ENCODE measurements around the gene SPIRE1. TPM values are rescaled to one million over a fixed set of nuclear protein-coding genes. Genes with fewer than 3 reads are reported as not detected.

SPIRE1 gene
- total RNA-seq, 1 experiment from 2014 or later, result 26.1 TPM

GRCh38 chr18:12455496-12455895 lies 202.4 kb downstream of the SPIRE1 start:
- H4K20me1 ChIP-seq (ENCODE audit: insufficient read depth), result no peaks in the 10 kb centered on the region
- DNase-seq, result no peak
- ChIA-PET POLR2A (ENCODE audit: unreplicated experiment) (no interaction called here), CTCF (no interaction called here)
- intact Hi-C loops (cut with micrococcal nuclease; ENCODE audit: unreplicated experiment), result no loop called here
- H3K4me1 ChIP-seq (replicated peaks; ENCODE audit: insufficient read depth), result peaks cover 15% of the 10 kb centered on the region
- no peak overlapping the region for H3K4me2 ChIP-seq
- no peaks in the 10 kb centered on the region for H3K36me3 ChIP-seq (ENCODE audit: low read depth)
- H3K79me2 ChIP-seq (ENCODE audit: low read depth), result no peaks in the 10 kb centered on the region
- no peaks in the 10 kb centered on the region for H3K9me3 ChIP-seq (ENCODE audit: insufficient read depth, low read depth)
- no peaks in the 10 kb centered on the region for H3K27me3 ChIP-seq (ENCODE audit: insufficient read depth, low read depth)
- no peak overlapping the region for H3K27ac ChIP-seq
- no peaks in the 10 kb centered on the region for H3K9me2 ChIP-seq (ENCODE audit: insufficient read depth)
- TF ChIP-seq, protein P1, sequence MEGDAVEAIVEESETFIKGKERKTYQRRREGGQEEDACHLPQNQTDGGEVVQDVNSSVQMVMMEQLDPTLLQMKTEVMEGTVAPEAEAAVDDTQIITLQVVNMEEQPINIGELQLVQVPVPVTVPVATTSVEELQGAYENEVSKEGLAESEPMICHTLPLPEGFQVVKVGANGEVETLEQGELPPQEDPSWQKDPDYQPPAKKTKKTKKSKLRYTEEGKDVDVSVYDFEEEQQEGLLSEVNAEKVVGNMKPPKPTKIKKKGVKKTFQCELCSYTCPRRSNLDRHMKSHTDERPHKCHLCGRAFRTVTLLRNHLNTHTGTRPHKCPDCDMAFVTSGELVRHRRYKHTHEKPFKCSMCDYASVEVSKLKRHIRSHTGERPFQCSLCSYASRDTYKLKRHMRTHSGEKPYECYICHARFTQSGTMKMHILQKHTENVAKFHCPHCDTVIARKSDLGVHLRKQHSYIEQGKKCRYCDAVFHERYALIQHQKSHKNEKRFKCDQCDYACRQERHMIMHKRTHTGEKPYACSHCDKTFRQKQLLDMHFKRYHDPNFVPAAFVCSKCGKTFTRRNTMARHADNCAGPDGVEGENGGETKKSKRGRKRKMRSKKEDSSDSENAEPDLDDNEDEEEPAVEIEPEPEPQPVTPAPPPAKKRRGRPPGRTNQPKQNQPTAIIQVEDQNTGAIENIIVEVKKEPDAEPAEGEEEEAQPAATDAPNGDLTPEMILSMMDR (conservative IDR thresholded peaks at IDR 0.05), result no peak
- TF ChIP-seq EZH2 (IDR thresholded peaks at IDR 0.05; ENCODE audit: low read depth), result no peak
- H3K4me3 ChIP-seq, result no peak overlapping the region
- BruUV-seq (replicated peaks), result no TSS peak
- peaks cover 3% of the 10 kb centered on the region; the same call in 1 of the 2 replicates for H3F3A ChIP-seq (ENCODE audit: insufficient read depth, low read depth)
- H2AFZ ChIP-seq, result no peak overlapping the region

GRCh38 chr18:12452784-12453183 lies 205.1 kb downstream of the SPIRE1 start:
- Histone ChIP-seq H3K27me3 (ENCODE audit: insufficient read depth, low read depth) (no peaks in the 10 kb centered on the region), H3K4me1 (replicated peaks; ENCODE audit: insufficient read depth) (peaks cover 15% of the 10 kb centered on the region), H3K27ac (no peak overlapping the region), H3K4me3 (no peak overlapping the region), H3K9me2 (ENCODE audit: insufficient read depth) (no peaks in the 10 kb centered on the region), H2AFZ (no peak overlapping the region), H3K4me2 (peak overlapping the region; percentile 22), H3K36me3 (ENCODE audit: low read depth) (no peaks in the 10 kb centered on the region), H3K9me3 (ENCODE audit: insufficient read depth, low read depth) (no peaks in the 10 kb centered on the region), H3F3A (ENCODE audit: insufficient read depth, low read depth) (peaks cover 3% of the 10 kb centered on the region; the same call in 1 of the 2 replicates), H4K20me1 (ENCODE audit: insufficient read depth) (no peaks in the 10 kb centered on the region), H3K79me2 (ENCODE audit: low read depth) (no peaks in the 10 kb centered on the region)
- ChIA-PET CTCF (interaction anchor here (0.7 kb wide), 1 partner anchor 50 kb away, joined by 9 read pairs; no protein-coding TSS in a partner anchor), POLR2A (ENCODE audit: unreplicated experiment) (interaction anchor here (0.6 to 0.7 kb wide), 2 partner anchors 64 to 248 kb away, joined by 10 to 14 read pairs; no protein-coding TSS in a partner anchor)
- BruUV-seq (replicated peaks), result no TSS peak
- TF ChIP-seq, protein P1 (conservative IDR thresholded peaks at IDR 0.05), result no peak
- no peak for TF ChIP-seq EZH2 (IDR thresholded peaks at IDR 0.05; ENCODE audit: low read depth)
- intact Hi-C loops (cut with micrococcal nuclease; ENCODE audit: unreplicated experiment), result no loop called here
- peak in 1 of 2 experiments; percentile 82 for DNase-seq

- Histone ChIP-seq H3K27ac (no peak overlapping the region), H3K4me2 (no peak overlapping the region), H3K4me3 (no peak overlapping the region), H3K9me2 (ENCODE audit: insufficient read depth) (no peaks in the 10 kb centered on the region), H3K79me2 (ENCODE audit: low read depth) (no peaks in the 10 kb centered on the region), H3K9me3 (ENCODE audit: insufficient read depth, low read depth) (no peaks in the 10 kb centered on the region), H3F3A (ENCODE audit: insufficient read depth, low read depth) (peaks cover 3% of the 10 kb centered on the region; the same call in 1 of the 2 replicates), H3K36me3 (ENCODE audit: low read depth) (no peaks in the 10 kb centered on the region), H2AFZ (no peak overlapping the region), H4K20me1 (ENCODE audit: insufficient read depth) (no peaks in the 10 kb centered on the region), H3K4me1 (replicated peaks; ENCODE audit: insufficient read depth) (peaks cover 15% of the 10 kb centered on the region), H3K27me3 (ENCODE audit: insufficient read depth, low read depth) (no peaks in the 10 kb centered on the region)
- TF ChIP-seq EZH2 (IDR thresholded peaks at IDR 0.05; ENCODE audit: low read depth), result no peak
- TF ChIP-seq, protein P1 (conservative IDR thresholded peaks at IDR 0.05), result no peak
- ChIA-PET CTCF (interaction anchor here (0.7 kb wide), 1 partner anchor 112 kb away, joined by 3 read pairs; no protein-coding TSS in a partner anchor), POLR2A (ENCODE audit: unreplicated experiment) (no interaction called here)
- intact Hi-C loops (cut with micrococcal nuclease; ENCODE audit: unreplicated experiment), result no loop called here
- BruUV-seq (replicated peaks), result no TSS peak
- DNase-seq, result no peak
These were observed 206.5 kb downstream of the SPIRE1 start for GRCh38 chr18:12451428-12451827.

Data from PC-9 (cell line).